ENCODE data around the gene HSD17B1. TPM values are rescaled to one million over a fixed set of nuclear protein-coding genes. Genes with fewer than 3 reads are reported as not detected.
A peak's percentile ranks its signal among the peaks of the same experiment; 100 is the strongest.

Gene HSD17B1
- total and polyA plus RNA-seq, 2 of the 13 experiments (the other 11 are each of a cell fraction or from before 2014, with no cell fraction given) = 0.54 to 0.93 TPM

GRCh38 chr17:42517516-42517915 is 35.2 kb upstream of the HSD17B1 start (continued):
- TF ChIP-seq ZNF609 (CRISPR knock-in tag; IDR thresholded peaks at IDR 0.05; ENCODE audit: borderline replicate concordance) = 0 out of 2 replicates have a peak, but pooled peaks have one; percentile 41
- no peak for TF ChIP-seq ZBTB40 (IDR thresholded peaks at IDR 0.05)
- TF ChIP-seq ZBTB40 (CRISPR knock-in tag; IDR thresholded peaks at IDR 0.05) = no peak
- no peak for TF ChIP-seq FOXO4 (CRISPR knock-in tag; conservative IDR thresholded peaks at IDR 0.05)
- TF ChIP-seq PCBP2 (optimal IDR thresholded peaks at IDR 0.05; ENCODE audit: low read depth, low read length, poor library complexity, severe bottlenecking) = no peak
- TF ChIP-seq IKZF5 (CRISPR knock-in tag; IDR thresholded peaks at IDR 0.05) = peak; percentile 66; the same call in 1 of the 2 replicates
- no peak for TF ChIP-seq SOX13 (IDR thresholded peaks at IDR 0.05)
- TF ChIP-seq SOX13 (CRISPR knock-in tag; conservative IDR thresholded peaks at IDR 0.05 in 1 of 2, IDR thresholded peaks at IDR 0.05 in 1 of 2) = 0 out of 4 replicates have a peak, but pooled peaks of 1 of the 2 experiments have one; percentile 6
- peak; percentile 79 for TF ChIP-seq KLF11 (CRISPR knock-in tag; IDR thresholded peaks at IDR 0.05)
- no peak for TF ChIP-seq ZNF782 (CRISPR knock-in tag; IDR thresholded peaks at IDR 0.05; ENCODE audit: borderline replicate concordance)
- TF ChIP-seq PHB2 (IDR thresholded peaks at IDR 0.05; ENCODE audit: partially characterized antibody) = no peak
- TF ChIP-seq ZNF567 (CRISPR knock-in tag; IDR thresholded peaks at IDR 0.05; ENCODE audit: borderline replicate concordance) = no peak
- TF ChIP-seq GATAD2A (CRISPR knock-in tag; IDR thresholded peaks at IDR 0.05) = peak; percentile 63
